Astrocyte (in vitro differentiated cells and primary cell): Measurements from ENCODE around the gene ANKRD18A.

Experiments
- EZH2 ChIP-seq: IDR thresholded peaks from 2 replicates; pipeline ENCODE4 v1.6.1; 2012; ENCODE audit warnings: mild to moderate bottlenecking, low read length, inconsistent platforms; ENCODE audit not compliant: insufficient read depth
- TF ChIP-seq, protein P1 (sequence below): IDR thresholded peaks from 2 replicates; pipeline ENCODE4 v1.5.1; 2011; ENCODE audit warnings: low read depth, mild to moderate bottlenecking, inconsistent platforms, low read length, moderate library complexity; ENCODE audit not compliant: insufficient read depth

DNA sequence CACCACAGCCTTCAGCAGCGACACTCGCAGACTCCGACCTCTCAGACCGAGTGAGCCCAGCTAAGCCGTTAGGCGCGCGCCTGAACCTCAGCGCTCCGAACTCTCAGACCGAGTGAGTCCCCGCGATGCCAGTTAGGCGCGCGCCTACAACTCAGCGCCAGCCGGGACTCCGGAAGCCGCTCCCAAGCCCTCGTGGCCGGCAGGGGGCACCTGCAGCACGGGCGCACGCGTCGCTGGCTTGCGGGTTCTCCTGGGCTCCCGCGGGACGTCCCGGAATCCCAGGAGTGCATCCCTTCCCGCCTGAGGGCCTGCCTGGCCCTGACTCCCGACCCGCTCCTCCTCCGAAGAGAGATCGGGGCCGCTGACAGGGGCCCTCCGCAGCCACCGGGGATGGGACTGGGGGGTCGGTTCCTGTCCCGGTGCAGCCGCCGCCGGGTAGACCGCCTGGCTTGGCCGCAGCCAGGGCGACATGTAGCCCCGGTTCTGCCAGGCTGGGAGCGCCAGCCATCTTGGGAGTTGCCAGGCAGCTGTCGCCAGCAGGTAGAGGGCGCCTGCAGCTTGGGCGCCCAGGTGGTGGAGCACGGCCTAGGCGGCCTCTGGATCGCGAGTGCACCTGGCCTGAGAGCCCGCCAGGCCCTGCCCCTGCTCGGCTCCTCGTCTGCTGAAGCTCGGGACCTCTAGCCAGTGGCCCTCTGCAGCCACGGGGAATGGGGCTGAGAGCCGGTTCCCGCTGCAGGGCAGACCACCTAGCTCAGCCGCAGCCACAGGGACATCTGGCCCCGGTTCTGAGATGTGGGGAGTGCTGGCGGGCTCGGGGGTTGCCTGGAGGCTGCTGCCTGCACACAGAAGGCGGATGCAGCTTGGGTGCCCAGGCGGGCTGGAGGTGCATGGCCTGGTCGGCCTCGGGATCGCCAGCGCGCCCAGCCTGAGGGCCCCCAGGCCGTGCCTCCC is at the start of gene ANKRD18A:
- TF ChIP-seq, protein P1, sequence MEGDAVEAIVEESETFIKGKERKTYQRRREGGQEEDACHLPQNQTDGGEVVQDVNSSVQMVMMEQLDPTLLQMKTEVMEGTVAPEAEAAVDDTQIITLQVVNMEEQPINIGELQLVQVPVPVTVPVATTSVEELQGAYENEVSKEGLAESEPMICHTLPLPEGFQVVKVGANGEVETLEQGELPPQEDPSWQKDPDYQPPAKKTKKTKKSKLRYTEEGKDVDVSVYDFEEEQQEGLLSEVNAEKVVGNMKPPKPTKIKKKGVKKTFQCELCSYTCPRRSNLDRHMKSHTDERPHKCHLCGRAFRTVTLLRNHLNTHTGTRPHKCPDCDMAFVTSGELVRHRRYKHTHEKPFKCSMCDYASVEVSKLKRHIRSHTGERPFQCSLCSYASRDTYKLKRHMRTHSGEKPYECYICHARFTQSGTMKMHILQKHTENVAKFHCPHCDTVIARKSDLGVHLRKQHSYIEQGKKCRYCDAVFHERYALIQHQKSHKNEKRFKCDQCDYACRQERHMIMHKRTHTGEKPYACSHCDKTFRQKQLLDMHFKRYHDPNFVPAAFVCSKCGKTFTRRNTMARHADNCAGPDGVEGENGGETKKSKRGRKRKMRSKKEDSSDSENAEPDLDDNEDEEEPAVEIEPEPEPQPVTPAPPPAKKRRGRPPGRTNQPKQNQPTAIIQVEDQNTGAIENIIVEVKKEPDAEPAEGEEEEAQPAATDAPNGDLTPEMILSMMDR = peak; percentile 29
- TF ChIP-seq EZH2 = no peak
